OCI-LY1 (cell line): ENCODE measurements around the gene MCC.

Source experiments
- CTCF ChIP-seq: fragments of 200-600 bp; sonication (generic), shearing (Covaris generic); IDR thresholded peaks from 2 replicates; pipeline ENCODE4 v1.5.1; 2017; ENCODE audit warnings: mild to moderate bottlenecking, antibody characterized with exemption, low read length, moderate library complexity, mixed read lengths
- EZH2 ChIP-seq: fragments of 200-600 bp; sonication (generic), shearing (Covaris generic); IDR thresholded peaks from 2 replicates; pipeline ENCODE4 v1.8.0; 2017; ENCODE audit warnings: borderline replicate concordance, mixed run types, mild to moderate bottlenecking, antibody characterized with exemption, low read length, moderate library complexity, mixed read lengths

GRCh38 chr5:113236536-113237288 is 251.5 kb downstream of the MCC start:
- no peak for TF ChIP-seq CTCF
- TF ChIP-seq EZH2 = no peak
